Neural cell (in vitro differentiated cells): ENCODE results near the gene HLA-DQB1. TPM values are rescaled to one million over a fixed set of nuclear protein-coding genes. Genes with fewer than 3 reads are reported as not detected.

Experiments used
- H2AFZ ChIP-seq: fragments of 200-600, 300-800 bp; sonication (generic), shearing (Covaris generic); 2 replicates; pipeline ENCODE4 v1.6.0; 2014; ENCODE audit warnings: low read depth, mild to moderate bottlenecking, antibody characterized with exemption, low read length, moderate library complexity
- H3F3A ChIP-seq: fragments of 200-600 bp; shearing (Covaris generic); 2 replicates; pipeline ENCODE4 v1.6.1; 2016; ENCODE audit warnings: mild to moderate bottlenecking, moderate library complexity, mixed read lengths, antibody characterized with exemption, low read length; ENCODE audit not compliant: insufficient read depth, poor library complexity, severe bottlenecking
- H3K27ac ChIP-seq: fragments of 200-600, 300-800 bp; sonication (generic), shearing (Covaris generic); 2 replicates; pipeline ENCODE4 v1.5.1; 2014; ENCODE audit warnings: mild to moderate bottlenecking, low read length, moderate library complexity
- H3K27me3 ChIP-seq: fragments of 300-800, 200-600 bp; sonication (generic), shearing (Covaris generic); 2 replicates; pipeline ENCODE4 v1.6.0; 2014; ENCODE audit warnings: mild to moderate bottlenecking, low read depth, low read length, moderate library complexity; ENCODE audit not compliant: insufficient read depth
- H3K36me3 ChIP-seq: fragments of 300-800, 200-600 bp; sonication (generic), shearing (Covaris generic); 2 replicates; pipeline ENCODE4 v1.5.1; 2014; ENCODE audit warnings: mild to moderate bottlenecking, antibody characterized with exemption, low read length, moderate library complexity; ENCODE audit not compliant: insufficient read depth
- H3K4me2 ChIP-seq: fragments of 300-800, 200-600 bp; sonication (generic), shearing (Covaris generic); 2 replicates; pipeline ENCODE4 v1.6.0; 2014; ENCODE audit warnings: mild to moderate bottlenecking, low read length
- H3K4me3 ChIP-seq: fragments of 300-800, 200-600 bp; sonication (generic), shearing (Covaris generic); 2 replicates; pipeline ENCODE4 v1.5.1; 2014; ENCODE audit warnings: mild to moderate bottlenecking, low read length, moderate library complexity
- H3K79me2 ChIP-seq: fragments of 200-600 bp; shearing (Covaris generic); replicated peaks from 2 replicates; pipeline ENCODE4 v1.6.0; 2014; ENCODE audit warnings: mild to moderate bottlenecking, low read length, moderate library complexity; ENCODE audit not compliant: insufficient read depth
- H3K9ac ChIP-seq: fragments of 300-800, 200-600 bp; sonication (generic), shearing (Covaris generic); 2 replicates; pipeline ENCODE4 v1.6.1; 2016; ENCODE audit warnings: mild to moderate bottlenecking, low read length, mixed read lengths
- H3K9me2 ChIP-seq: fragments of 200-600 bp; shearing (Covaris generic); 2 replicates; pipeline ENCODE4 v1.6.1; 2016; ENCODE audit warnings: mild to moderate bottlenecking, low read length, mixed read lengths; ENCODE audit not compliant: insufficient read depth
- H3K9me3 ChIP-seq: fragments of 200-600, 300-800 bp; sonication (generic), shearing (Covaris generic); 2 replicates; pipeline ENCODE4 v1.6.1; 2016; ENCODE audit warnings: mild to moderate bottlenecking, mixed run types, low read length, moderate library complexity, mixed read lengths
- H4K20me1 ChIP-seq: fragments of 200-600 bp; shearing (Covaris generic); 2 replicates; pipeline ENCODE4 v1.6.1; 2016; ENCODE audit warnings: mild to moderate bottlenecking, mixed run types; ENCODE audit not compliant: insufficient read depth
- EP300 ChIP-seq: fragments of 450-650 bp; conservative IDR thresholded peaks from 2 replicates; pipeline ENCODE4 v1.6.1; 2014; ENCODE audit warnings: antibody characterized with exemption, mild to moderate bottlenecking, moderate library complexity; ENCODE audit not compliant: poor library complexity, severe bottlenecking
- EZH2 ChIP-seq: fragments of 200-600, 300-800 bp; shearing (Covaris generic), sonication (generic); IDR thresholded peaks from 2 replicates; pipeline ENCODE4 v1.6.1; 2014; ENCODE audit warnings: antibody characterized with exemption, low read length, borderline replicate concordance, mild to moderate bottlenecking; ENCODE audit not compliant: insufficient read depth, poor library complexity, severe bottlenecking
- MXI1 ChIP-seq: fragments of 450-650 bp; conservative IDR thresholded peaks from 2 replicates; pipeline ENCODE4 v1.6.1; 2014; ENCODE audit warnings: antibody characterized with exemption, mild to moderate bottlenecking; ENCODE audit not compliant: poor library complexity, severe bottlenecking
- POLR2AphosphoS5 ChIP-seq: IDR thresholded peaks from 2 replicates; pipeline ENCODE4 v1.6.1; 2012
- RAD21 ChIP-seq: fragments of 450-650 bp; conservative IDR thresholded peaks from 2 replicates; pipeline ENCODE4 v1.6.1; 2014; ENCODE audit warnings: antibody characterized with exemption, mild to moderate bottlenecking, moderate library complexity
- REST ChIP-seq: IDR thresholded peaks from 2 replicates; pipeline ENCODE4 v1.6.1; 2012; ENCODE audit warnings: borderline replicate concordance
- SMC3 ChIP-seq: fragments of 450-650 bp; conservative IDR thresholded peaks from 2 replicates; pipeline ENCODE4 v1.6.1; 2014; ENCODE audit warnings: antibody characterized with exemption, mild to moderate bottlenecking, moderate library complexity; ENCODE audit not compliant: poor library complexity
- TAF1 ChIP-seq: IDR thresholded peaks from 2 replicates; pipeline ENCODE4 v1.6.1; 2012; ENCODE audit warnings: low read depth
- polyA plus RNA-seq: library from polyadenylated mRNA; depleted of rRNA; stranded (reverse); fragments of >200 nt; gene quantifications from 2 replicates; pipeline ENCODE4 v1.2.3, GENCODE V29; 2014
- TF ChIP-seq, protein P1 (sequence below): fragments of 450-650 bp; IDR thresholded peaks from 2 replicates; pipeline ENCODE4 v1.5.1; 2014; ENCODE audit warnings: antibody characterized with exemption, mild to moderate bottlenecking, moderate library complexity; ENCODE audit not compliant: poor library complexity, severe bottlenecking

The HLA-DQB1 gene
- polyA plus RNA-seq, 1 donor from 2014 or later: not detected

DNA sequence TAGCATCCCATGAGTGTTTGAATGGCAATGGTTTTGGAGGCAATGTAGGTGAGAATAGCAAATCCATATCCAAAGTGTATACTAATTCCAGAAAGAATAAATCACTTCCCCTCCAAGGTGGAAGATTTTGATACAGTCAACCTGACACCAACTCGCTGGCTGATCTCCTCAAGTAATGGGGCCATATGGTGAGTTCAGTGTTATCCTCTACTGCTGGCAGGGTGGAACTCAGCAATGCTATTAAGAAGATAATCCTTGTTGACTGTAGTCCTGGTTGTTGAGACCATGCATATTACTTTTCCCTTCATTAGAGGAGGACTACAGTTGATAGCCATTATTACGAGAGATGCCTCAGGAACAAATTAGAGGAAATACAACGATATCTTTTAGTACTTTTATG lies 17.8 kb upstream of the HLA-DQB1 start:
- Histone ChIP-seq H2AFZ (no peak overlapping the region), H3K27me3 (no peaks in the 10 kb centered on the region), H3K27ac (no peak overlapping the region)

DNA sequence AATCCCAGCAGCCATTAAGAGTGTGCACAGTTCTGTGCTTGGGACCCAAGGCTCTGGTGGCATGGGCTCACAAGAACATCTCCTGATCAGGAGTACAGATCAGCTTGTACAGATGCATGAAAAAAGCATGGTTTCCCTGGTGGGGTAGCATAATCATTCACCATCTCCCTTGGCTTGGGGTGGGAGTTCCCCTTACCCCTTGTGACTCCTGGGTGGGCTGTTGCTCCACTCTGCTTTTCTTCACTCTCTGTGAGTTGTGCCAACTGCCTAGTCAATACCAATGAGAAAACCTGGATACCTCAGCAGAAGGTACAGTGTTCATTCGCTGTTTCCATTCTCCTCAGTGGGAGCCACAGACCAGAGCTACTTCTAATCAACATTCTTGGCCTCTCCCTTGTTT lies 13.6 kb upstream of the HLA-DQB1 start:
- Histone ChIP-seq H3K27ac (no peak overlapping the region), H3K79me2 (no peaks in the 10 kb centered on the region), H3K9me2 (no peaks in the 10 kb centered on the region), H3K4me3 (no peak overlapping the region), H3K9me3 (no peaks in the 10 kb centered on the region), H3K4me2 (no peak overlapping the region), H3K27me3 (no peaks in the 10 kb centered on the region), H4K20me1 (no peaks in the 10 kb centered on the region), H3F3A (no peaks in the 10 kb centered on the region), H3K36me3 (no peaks in the 10 kb centered on the region), H3K9ac (no peak overlapping the region), H2AFZ (no peak overlapping the region)
- TF ChIP-seq EP300: no peak
- no peak for TF ChIP-seq POLR2AphosphoS5
- TF ChIP-seq REST: no peak
- TF ChIP-seq RAD21: no peak
- no peak for TF ChIP-seq TAF1
- no peak for TF ChIP-seq MXI1
- no peak for TF ChIP-seq EZH2
- TF ChIP-seq, protein P1, sequence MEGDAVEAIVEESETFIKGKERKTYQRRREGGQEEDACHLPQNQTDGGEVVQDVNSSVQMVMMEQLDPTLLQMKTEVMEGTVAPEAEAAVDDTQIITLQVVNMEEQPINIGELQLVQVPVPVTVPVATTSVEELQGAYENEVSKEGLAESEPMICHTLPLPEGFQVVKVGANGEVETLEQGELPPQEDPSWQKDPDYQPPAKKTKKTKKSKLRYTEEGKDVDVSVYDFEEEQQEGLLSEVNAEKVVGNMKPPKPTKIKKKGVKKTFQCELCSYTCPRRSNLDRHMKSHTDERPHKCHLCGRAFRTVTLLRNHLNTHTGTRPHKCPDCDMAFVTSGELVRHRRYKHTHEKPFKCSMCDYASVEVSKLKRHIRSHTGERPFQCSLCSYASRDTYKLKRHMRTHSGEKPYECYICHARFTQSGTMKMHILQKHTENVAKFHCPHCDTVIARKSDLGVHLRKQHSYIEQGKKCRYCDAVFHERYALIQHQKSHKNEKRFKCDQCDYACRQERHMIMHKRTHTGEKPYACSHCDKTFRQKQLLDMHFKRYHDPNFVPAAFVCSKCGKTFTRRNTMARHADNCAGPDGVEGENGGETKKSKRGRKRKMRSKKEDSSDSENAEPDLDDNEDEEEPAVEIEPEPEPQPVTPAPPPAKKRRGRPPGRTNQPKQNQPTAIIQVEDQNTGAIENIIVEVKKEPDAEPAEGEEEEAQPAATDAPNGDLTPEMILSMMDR: no peak

More for the DNA sequence above, 17.8 kb upstream of the HLA-DQB1 start:
- Histone ChIP-seq H3K79me2 (no peaks in the 10 kb centered on the region), H3K9ac (no peak overlapping the region), H4K20me1 (no peaks in the 10 kb centered on the region), H3K9me3 (no peaks in the 10 kb centered on the region), H3K9me2 (no peaks in the 10 kb centered on the region), H3K36me3 (no peaks in the 10 kb centered on the region), H3K4me3 (no peak overlapping the region), H3K4me2 (no peak overlapping the region), H3F3A (no peaks in the 10 kb centered on the region)
- TF ChIP-seq TAF1 (no peak), MXI1 (no peak), EZH2 (no peak), REST (no peak), POLR2AphosphoS5 (no peak), SMC3 (no peak), RAD21 (no peak), EP300 (no peak)
- TF ChIP-seq, protein P1: no peak
